Effector memory CD8-positive, alpha-beta T cell (primary cell): ENCODE measurements around the gene TNFSF8.

Experiments used
- ATAC-seq: fragments of 150-1000 bp; cut with Tn5 transposase; replicated peaks from 2 replicates; pipeline ENCODE4 v1.10.0; 2021; ENCODE audit warnings: mild to moderate bottlenecking, moderate library complexity
- DNase-seq, 3 experiments: peaks; one replicate each; pipeline ENCODE4 v3.0.0; 2021
- H3K27ac Mint-ChIP-seq, 2 donors: one replicate each; pipeline ENCODE4 v1.8.0; 2022; ENCODE audit warnings: mild to moderate bottlenecking in 2 of 2, mixed read lengths in 2 of 2, moderate library complexity in 2 of 2
- H3K27me3 Mint-ChIP-seq, 2 donors: one replicate each; pipeline ENCODE4 v1.8.0; 2022; ENCODE audit warnings: mixed read lengths in 2 of 2
- H3K36me3 Mint-ChIP-seq: one replicate; pipeline ENCODE4 v1.8.0; 2022; ENCODE audit warnings: mild to moderate bottlenecking, moderate library complexity, mixed read lengths; ENCODE audit not compliant: insufficient read depth
- H3K4me1 Mint-ChIP-seq, 2 donors: one replicate each; pipeline ENCODE4 v1.8.0; 2022; ENCODE audit warnings: low read depth in 2 of 2, mixed read lengths in 2 of 2
- H3K4me3 Mint-ChIP-seq, 2 donors: one replicate each; pipeline ENCODE4 v1.8.0; 2022; ENCODE audit warnings: mild to moderate bottlenecking in 2 of 2, mixed read lengths in 2 of 2, moderate library complexity in 2 of 2
- H3K9me3 Mint-ChIP-seq, 2 donors: one replicate each; pipeline ENCODE4 v1.8.0; 2022; ENCODE audit warnings: mixed read lengths in 2 of 2

TNFSF8 gene

GRCh38 chr9:114909661-114910060 is 20.7 kb downstream of the TNFSF8 start:
- H3K4me1 Mint-ChIP-seq = peaks cover 52 to 64% of the 10 kb centered on the region in 2 donors
- H3K36me3 Mint-ChIP-seq = peaks cover 1% of the 10 kb centered on the region
- peak overlapping the region; percentile 75 to 78 for H3K4me3 Mint-ChIP-seq

GRCh38 chr9:114908805-114909448 is 21.5 kb downstream of the TNFSF8 start:
- H3K4me1 Mint-ChIP-seq = peaks cover 47 to 66% of the 10 kb centered on the region in 2 donors
- peak overlapping the region; percentile 94 to 95 for H3K27ac Mint-ChIP-seq
- H3K4me3 Mint-ChIP-seq = peak overlapping the region; percentile 75 to 78
- H3K9me3 Mint-ChIP-seq = no peaks in the 10 kb centered on the region
- peak; percentile 53 for ATAC-seq
- no peak for DNase-seq
- H3K36me3 Mint-ChIP-seq = peaks cover 8% of the 10 kb centered on the region
- no peaks in the 10 kb centered on the region for H3K27me3 Mint-ChIP-seq

More at GRCh38 chr9:114909661-114910060, 20.7 kb downstream of the TNFSF8 start:
- Mint-ChIP-seq H3K27me3 (no peaks in the 10 kb centered on the region), H3K9me3 (no peaks in the 10 kb centered on the region), H3K27ac (peak overlapping the region; percentile 94 to 95)
- ATAC-seq = no peak
- DNase-seq = no peak

- Mint-ChIP-seq H3K27ac (peak overlapping the region; percentile 94 to 95), H3K36me3 (peaks cover 13% of the 10 kb centered on the region), H3K27me3 (no peaks in the 10 kb centered on the region), H3K4me1 (peaks cover 50 to 68% of the 10 kb centered on the region in 2 donors), H3K9me3 (no peaks in the 10 kb centered on the region), H3K4me3 (peak overlapping the region; percentile 75 to 78)
- DNase-seq (no peak), ATAC-seq (peak; percentile 35)
These were observed 22.2 kb downstream of the TNFSF8 start for GRCh38 chr9:114908104-114908622.

GRCh38 chr9:114906922-114907571 is 23.3 kb downstream of the TNFSF8 start:
- ATAC-seq (peak; percentile 44), DNase-seq (peak; percentile 24 to 38 (median 24))
- Mint-ChIP-seq H3K27me3 (no peaks in the 10 kb centered on the region), H3K27ac (peak overlapping the region; percentile 94 to 95), H3K9me3 (no peaks in the 10 kb centered on the region), H3K4me1 (peaks cover 58 to 78% of the 10 kb centered on the region in 2 donors), H3K4me3 (peak overlapping the region; percentile 75 to 78), H3K36me3 (peaks cover 23% of the 10 kb centered on the region)

GRCh38 chr9:114905170-114905940 is 25.0 kb downstream of the TNFSF8 start:
- no peak for DNase-seq
- ATAC-seq = no peak
- Mint-ChIP-seq H3K27me3 (no peaks in the 10 kb centered on the region), H3K4me3 (no peak overlapping the region), H3K9me3 (no peaks in the 10 kb centered on the region), H3K36me3 (peaks cover 23% of the 10 kb centered on the region), H3K27ac (no peak overlapping the region), H3K4me1 (peaks cover 67 to 89% of the 10 kb centered on the region in 2 donors)

- ATAC-seq = peak; percentile 54
- peaks cover 23% of the 10 kb centered on the region for H3K36me3 Mint-ChIP-seq
- peak; percentile 29 to 37 (median 36) for DNase-seq
- peak overlapping the region; percentile 62 to 72 for H3K4me3 Mint-ChIP-seq
- H3K4me1 Mint-ChIP-seq = peaks cover 48 to 65% of the 10 kb centered on the region in 2 donors
- H3K9me3 Mint-ChIP-seq = no peaks in the 10 kb centered on the region
- no peaks in the 10 kb centered on the region for H3K27me3 Mint-ChIP-seq
- H3K27ac Mint-ChIP-seq = peak overlapping the region; percentile 90 to 91
These were observed 27.4 kb downstream of the TNFSF8 start for GRCh38 chr9:114902786-114903524.

GRCh38 chr9:114900942-114901802 is 29.2 kb downstream of the TNFSF8 start:
- peaks cover 23% of the 10 kb centered on the region for H3K36me3 Mint-ChIP-seq
- no peak for ATAC-seq
- H3K27me3 Mint-ChIP-seq = no peaks in the 10 kb centered on the region
- no peak for DNase-seq
- no peaks in the 10 kb centered on the region for H3K9me3 Mint-ChIP-seq
- H3K4me1 Mint-ChIP-seq = peaks cover 37 to 52% of the 10 kb centered on the region in 2 donors
- H3K27ac Mint-ChIP-seq = peak overlapping the region; percentile 80 to 90
- H3K4me3 Mint-ChIP-seq = peak overlapping the region; percentile 50 to 51

- H3K27ac Mint-ChIP-seq = no peak overlapping the region
- H3K27me3 Mint-ChIP-seq = no peaks in the 10 kb centered on the region
- no peaks in the 10 kb centered on the region for H3K9me3 Mint-ChIP-seq
- no peak overlapping the region for H3K4me3 Mint-ChIP-seq
- H3K36me3 Mint-ChIP-seq = peaks cover 23% of the 10 kb centered on the region
- H3K4me1 Mint-ChIP-seq = peaks cover 46 to 57% of the 10 kb centered on the region in 2 donors
- DNase-seq = no peak
- no peak for ATAC-seq
These were observed 30.4 kb downstream of the TNFSF8 start for GRCh38 chr9:114899995-114900394.

- Mint-ChIP-seq H3K4me1 (peaks cover 51 to 57% of the 10 kb centered on the region in 2 donors), H3K4me3 (no peak overlapping the region), H3K27ac (no peak overlapping the region), H3K27me3 (no peaks in the 10 kb centered on the region), H3K9me3 (no peaks in the 10 kb centered on the region), H3K36me3 (peaks cover 19% of the 10 kb centered on the region)
- no peak for DNase-seq
- no peak for ATAC-seq
These were observed 30.9 kb downstream of the TNFSF8 start for GRCh38 chr9:114899461-114899860.

GRCh38 chr9:114898741-114899140 is 31.6 kb downstream of the TNFSF8 start:
- DNase-seq (peak; percentile 69 to 80 (median 75)), ATAC-seq (peak; percentile 91)
- no peak overlapping the region for H3K4me3 Mint-ChIP-seq
- H3K4me1 Mint-ChIP-seq = peaks cover 54 to 57% of the 10 kb centered on the region in 2 donors
- H3K9me3 Mint-ChIP-seq = no peaks in the 10 kb centered on the region
- H3K27ac Mint-ChIP-seq = no peak overlapping the region
- H3K27me3 Mint-ChIP-seq = no peaks in the 10 kb centered on the region
- peaks cover 13% of the 10 kb centered on the region for H3K36me3 Mint-ChIP-seq

GRCh38 chr9:114897196-114897595 is 33.2 kb downstream of the TNFSF8 start:
- H3K4me3 Mint-ChIP-seq = no peak overlapping the region
- peaks cover 3% of the 10 kb centered on the region for H3K36me3 Mint-ChIP-seq
- no peak for DNase-seq
- H3K4me1 Mint-ChIP-seq = peaks cover 46 to 50% of the 10 kb centered on the region in 2 donors
- ATAC-seq = no peak
- no peak overlapping the region for H3K27ac Mint-ChIP-seq
- H3K27me3 Mint-ChIP-seq = no peaks in the 10 kb centered on the region
- no peaks in the 10 kb centered on the region for H3K9me3 Mint-ChIP-seq

GRCh38 chr9:114896344-114896743 is 34.0 kb downstream of the TNFSF8 start:
- Mint-ChIP-seq H3K4me3 (no peak overlapping the region), H3K27me3 (no peaks in the 10 kb centered on the region), H3K9me3 (no peaks in the 10 kb centered on the region), H3K27ac (peak overlapping the region in 1 of 2 donors; percentile 66), H3K36me3 (peaks cover 3% of the 10 kb centered on the region), H3K4me1 (peaks cover 39 to 43% of the 10 kb centered on the region in 2 donors)
- DNase-seq (no peak), ATAC-seq (no peak)
